NCI-H82 treated with DMSO at 0.1 percent for 48 hours (cell line): Measurements from ENCODE around the gene FAF1.

ENCODE experiments used
- DNase-seq: peaks from one replicate; lab custom pipeline; 2025; ENCODE audit not compliant: unreplicated experiment; lab: John Stamatoyannopoulos, UW

FAF1 gene

DNA sequence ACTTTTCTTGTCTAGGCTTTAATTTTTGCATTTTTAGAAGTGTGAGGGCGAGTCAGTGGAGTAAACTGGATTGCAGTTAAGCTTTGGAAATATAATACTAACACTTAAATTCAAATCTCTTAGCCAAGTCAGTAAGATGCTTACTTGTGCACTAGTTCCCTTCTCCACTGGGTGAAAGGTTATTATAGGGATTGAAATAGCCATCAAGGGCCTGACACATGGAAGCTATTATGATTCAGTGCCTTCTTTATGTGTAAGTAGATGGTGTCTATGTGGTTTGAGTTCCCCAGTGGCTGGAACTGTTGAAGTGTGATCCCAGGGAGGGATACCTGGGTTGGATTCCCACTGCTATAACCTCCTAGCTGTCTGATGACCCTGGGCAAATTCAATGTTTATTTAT lies 512.1 kb downstream of the FAF1 start:
- DNase-seq = no peak

DNA sequence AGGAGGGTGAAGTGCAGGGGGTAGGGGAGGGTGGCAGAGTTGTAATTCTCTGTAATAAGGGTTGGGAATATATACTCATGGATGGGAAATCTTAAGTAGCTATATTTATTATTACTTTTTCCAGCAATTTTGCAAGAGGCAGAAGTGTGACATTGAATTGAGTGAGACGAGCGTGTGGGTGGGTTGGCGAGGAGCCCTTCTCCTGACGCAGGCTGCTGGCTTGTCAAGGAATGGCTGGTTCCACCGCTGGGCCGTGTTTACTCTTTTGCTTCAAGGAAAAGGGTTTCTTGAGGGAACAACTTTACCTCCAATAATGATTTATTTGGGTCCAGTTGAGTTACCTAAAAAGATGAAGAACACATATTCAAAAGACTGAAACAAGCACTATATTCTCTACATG lies 518.9 kb downstream of the FAF1 start:
- DNase-seq = no peak

DNA sequence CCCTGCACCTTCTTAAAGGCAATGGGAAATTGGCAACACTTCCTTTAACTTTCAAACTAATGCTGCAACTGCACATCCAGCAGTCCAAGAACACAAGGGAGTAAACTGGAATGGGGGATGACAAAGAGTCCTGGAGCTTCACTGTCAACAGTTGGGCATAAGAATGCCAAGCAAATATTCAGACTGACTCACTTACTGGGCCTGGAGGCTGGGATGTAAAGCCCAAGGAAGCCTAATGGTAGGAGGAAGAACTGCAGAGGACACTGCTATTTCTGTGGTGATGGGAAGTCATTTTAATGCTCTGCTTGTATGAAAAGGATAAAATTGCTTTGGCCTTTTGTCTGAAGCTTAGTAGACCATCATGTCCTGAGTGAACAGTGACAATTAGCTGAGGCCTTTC lies 521.1 kb downstream of the FAF1 start:
- DNase-seq = no peak

DNA sequence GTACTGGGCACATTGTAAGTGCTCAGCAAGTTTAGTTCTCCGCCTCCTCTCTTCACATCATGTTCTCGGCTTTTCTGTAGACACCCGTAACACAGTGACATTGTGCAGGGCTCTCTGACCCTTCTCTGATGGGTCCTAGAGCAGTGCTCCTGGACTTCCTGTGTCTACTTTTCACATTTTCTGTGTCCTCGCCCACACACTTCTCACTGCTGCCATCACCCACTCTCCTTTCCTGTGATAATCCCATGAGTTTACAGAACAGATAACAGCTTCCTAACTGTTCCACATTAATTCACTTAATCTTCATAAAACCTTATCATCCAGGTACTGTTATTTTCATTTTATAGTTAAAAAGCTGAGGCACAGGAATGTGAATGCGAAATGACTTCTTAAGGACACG lies 523.6 kb downstream of the FAF1 start:
- no peak for DNase-seq

DNA sequence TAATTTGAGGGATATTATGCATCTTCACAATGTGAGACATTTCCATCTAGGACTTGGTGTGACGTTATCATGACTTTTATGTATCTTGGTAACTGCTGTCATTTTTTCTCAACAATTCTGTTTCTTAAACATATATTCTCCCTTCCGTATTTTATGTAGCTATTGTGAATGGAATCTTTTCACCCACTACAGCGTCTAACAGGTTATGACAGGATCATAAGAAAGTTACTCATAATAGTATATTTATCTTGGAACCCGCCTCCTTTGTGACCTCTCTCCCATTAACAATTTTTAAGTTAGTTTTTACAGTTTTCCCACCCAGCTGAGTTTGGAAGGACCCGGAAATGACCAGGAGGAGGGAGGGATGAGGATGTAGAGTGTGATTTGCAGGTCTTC lies 530.1 kb downstream of the FAF1 start:
- DNase-seq = no peak

DNA sequence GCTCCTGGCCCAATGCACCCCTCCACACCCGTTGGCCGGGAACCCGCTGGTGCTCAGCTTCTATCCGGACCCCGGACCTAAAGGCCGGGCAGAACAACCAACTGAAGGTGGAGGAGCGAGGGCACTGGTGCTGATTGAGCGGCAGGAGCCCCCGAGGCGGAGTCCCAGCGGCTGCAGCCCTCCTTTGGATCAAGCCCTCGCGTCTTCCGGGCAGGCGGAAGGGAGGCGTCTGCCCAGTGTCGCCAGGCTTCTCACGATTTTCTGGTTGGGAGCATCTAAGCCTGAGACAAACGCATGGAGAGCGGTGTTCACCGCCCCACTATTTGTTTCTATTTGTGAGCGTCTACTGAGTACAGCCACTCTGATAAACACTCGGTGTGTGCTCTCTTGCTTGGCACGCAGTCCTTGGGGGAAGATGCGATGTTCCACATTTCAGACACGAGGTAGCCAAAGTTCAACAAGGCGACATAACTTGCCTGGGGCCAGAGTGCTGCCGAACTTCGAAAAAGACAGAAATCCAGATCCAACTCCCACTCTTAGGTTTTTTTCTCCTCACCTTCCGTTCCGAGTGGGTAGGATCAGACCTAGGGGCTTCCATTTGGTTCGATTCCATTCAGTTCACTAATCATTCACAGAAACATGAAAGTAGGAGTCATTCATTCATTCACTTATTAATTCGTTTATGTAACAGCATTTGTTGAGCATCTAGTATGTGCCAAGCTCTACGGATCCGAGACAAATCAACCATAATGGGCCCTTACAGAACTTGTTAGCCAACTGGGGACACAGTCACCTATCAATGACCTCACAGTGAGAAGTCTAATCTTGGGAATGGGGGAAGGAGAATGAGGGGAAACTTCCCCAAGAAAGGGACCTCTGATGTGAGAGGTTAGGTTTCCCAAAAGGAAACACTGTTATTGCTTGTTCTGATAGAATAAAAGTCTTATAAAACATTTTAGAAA lies 532.0 kb downstream of the FAF1 start:
- no peak for DNase-seq

DNA sequence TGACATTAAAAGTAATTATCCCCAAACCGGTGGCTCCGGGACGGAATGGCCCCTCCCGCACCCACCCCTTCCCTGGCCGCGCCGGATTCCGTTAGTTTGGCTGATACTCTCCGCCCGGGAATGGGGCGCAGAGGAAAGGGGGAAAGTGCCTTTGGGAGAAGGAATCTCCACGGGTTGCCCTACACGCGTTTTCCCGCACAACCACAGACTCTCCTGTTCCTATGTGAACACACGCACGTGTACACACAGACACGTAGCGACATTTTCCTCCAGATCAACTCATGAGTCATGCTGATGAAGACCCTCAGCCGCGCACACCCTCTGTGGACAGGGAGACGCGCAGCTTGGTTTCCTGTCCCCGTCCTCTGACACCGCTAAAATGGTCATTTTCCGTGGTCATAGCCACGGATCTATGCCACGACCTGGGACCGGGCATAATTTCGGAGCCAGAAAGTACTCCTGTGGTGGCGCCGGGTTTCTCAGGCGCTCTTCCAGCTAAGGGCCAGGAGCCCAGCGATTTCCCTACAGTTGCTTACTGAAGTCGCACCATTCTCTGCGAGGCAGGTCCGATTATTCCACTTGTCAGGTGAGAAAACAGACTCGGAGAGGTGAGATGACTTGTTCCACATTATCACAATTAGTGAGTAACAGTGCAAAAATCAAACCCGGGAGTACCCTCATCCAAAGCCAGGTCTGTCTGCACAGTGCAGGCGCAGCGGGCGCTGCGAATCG lies 532.8 kb downstream of the FAF1 start:
- no peak for DNase-seq

DNA sequence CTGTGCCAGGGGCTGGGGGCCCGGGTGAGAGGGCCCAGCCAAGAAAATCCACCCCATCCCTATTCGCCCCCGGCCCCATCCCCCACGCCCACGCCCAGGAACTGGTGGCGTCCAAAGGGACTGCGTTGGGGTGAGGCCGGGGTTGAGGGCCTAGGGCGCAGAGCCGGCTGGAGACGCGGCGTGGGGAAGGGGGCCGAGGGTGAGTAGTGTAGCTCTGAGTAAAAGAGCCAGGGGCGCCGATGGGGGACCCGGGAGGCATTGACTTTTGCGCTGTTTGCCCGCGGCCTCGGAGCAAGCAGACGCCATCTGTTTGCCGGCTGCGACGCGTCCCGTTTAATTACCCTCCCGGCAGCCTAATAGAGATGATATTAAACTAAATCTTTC lies 533.4 kb downstream of the FAF1 start:
- no peak for DNase-seq

DNA sequence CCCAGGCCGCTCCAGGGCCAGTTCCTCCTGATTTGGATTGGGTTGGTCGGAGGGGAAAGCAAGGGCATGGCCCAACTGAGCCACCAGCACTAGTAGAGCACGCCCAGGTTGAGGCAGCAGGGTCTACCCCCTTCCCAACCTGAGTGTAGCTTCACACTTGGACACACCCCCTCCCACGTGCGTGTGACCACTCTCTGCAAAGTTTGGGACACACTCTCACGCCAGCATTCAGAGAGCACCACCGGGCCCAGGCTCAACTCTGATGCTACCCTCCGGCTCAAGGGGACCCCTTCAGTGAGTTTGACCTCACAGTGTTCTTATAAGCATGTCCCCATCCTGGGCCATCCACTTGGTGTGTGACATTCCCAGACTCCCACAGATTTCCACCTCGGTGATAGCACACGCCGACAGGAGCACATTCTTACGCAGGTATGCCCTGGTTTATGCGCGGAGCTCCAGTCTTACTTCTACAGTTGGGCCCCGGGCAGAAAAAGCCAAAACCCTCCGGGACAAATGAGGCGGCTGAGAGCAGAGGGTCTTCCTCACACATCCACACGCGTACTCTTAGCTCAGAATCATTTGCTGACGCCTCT lies 533.9 kb downstream of the FAF1 start:
- DNase-seq = no peak

DNA sequence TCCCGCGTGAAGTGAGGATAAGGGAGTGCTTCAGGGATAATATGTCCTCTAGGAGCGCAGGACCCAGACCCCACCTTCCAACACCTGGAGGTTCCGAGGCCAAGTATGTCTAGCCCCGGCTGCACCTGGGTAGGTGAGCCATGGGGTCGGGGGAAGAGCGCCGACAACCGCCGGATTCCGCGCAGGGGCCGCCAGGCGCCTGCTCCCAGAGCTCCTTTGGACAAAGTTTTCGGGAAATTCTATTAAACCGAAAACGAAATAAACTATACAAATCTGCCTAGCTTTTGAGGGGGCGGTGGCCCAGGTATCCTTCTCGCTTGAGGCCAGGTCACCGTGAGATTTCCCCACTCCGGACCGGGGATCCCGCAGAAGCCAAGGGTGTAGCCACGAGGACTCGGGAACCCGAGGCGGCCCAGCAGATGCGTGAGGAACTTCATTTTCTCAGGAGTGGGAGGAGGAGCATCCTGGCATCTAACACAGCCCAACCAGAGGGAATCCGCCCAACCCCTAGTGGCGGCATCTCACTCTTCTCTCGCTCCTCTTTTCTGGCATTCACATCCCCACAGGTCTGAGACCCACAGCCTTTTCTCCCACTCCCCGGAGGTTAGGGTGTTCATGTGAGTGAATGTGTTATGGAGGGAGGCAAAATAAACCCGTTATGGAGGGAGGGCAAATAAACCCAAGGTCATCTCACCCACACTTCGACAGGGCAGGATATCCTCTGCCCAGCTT lies 534.5 kb downstream of the FAF1 start:
- DNase-seq = no peak

DNA sequence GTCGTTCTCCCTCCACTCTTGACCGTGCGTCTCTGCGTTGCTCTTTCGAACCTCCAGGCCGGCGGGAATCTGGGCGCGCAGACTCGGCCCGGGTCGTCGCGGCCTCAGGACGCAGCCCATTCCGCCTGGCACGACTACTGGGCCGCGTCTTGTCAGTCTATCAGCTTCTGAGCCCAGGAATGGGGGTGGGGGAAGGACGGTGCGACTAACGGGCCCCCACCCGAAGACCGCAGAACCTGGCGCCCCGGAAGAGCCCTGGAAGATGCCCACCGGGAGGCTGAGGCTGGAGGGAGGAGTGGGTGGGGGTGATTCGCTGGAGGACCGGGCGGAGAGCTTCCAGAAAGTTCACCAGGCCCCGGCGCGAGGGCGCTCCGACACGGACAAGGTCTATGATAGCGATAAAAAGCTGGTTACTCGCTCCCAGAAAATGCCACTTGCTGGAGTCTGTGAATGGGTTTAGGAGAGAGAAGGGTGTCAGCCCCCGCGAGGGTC lies 535.1 kb downstream of the FAF1 start:
- DNase-seq = no peak

DNA sequence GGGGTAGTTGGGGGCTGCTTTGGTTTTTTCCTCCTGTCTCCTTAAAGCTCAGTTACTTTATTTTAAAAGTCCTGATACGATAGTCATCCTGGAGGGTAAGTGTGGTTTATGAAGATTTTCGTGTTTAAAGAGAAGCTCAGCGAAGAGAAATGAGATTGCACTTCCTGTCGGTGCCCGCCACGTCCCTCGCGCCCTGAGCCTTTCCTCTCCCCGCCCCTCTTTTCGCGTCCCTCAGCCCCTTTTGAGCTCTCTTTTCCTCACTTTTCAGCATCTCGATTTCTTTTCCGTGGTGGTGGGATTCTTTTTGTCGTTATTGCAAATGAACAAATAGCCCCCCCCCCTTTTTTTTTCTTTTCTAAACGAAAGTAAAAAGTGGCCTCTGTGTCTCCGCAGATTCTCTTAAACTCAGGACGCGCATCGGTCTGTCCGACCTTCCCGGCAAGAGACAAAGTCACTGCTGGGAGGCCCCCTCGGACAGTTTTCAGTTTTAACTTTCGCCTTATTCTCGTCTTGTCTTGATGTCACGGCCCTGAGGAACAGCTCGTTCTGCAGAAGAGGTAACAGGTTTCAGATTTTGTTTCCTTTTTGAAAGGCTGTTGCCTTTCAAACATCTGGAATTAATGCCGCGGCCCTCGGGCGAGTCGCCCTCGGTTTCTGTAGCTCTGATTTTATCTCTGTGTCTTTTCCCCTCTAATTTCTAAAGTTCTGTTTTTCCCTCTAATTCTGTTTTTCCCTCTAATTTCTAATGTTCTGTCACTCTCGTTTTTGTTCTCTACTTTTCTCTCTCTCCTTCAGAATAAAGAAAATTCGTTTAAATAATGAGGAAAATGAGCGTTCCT lies 535.8 kb downstream of the FAF1 start:
- DNase-seq = no peak

DNA sequence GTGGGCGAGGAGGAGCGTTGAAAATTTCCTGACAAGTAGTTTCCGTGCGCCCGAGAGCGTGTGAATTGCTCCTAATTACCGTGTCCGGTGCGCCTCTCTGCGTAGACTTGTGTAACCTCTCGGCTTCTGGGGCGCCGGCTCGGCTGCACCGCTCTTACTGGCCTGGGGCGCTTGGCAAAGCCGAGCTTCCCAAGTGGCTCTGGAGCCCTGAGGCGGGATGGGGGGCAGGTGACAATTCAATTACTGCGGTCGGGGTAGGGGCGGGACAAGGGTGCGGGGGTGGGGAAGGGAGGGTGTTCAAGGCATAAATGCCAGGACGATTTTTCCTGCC lies 536.4 kb downstream of the FAF1 start:
- DNase-seq = no peak

DNA sequence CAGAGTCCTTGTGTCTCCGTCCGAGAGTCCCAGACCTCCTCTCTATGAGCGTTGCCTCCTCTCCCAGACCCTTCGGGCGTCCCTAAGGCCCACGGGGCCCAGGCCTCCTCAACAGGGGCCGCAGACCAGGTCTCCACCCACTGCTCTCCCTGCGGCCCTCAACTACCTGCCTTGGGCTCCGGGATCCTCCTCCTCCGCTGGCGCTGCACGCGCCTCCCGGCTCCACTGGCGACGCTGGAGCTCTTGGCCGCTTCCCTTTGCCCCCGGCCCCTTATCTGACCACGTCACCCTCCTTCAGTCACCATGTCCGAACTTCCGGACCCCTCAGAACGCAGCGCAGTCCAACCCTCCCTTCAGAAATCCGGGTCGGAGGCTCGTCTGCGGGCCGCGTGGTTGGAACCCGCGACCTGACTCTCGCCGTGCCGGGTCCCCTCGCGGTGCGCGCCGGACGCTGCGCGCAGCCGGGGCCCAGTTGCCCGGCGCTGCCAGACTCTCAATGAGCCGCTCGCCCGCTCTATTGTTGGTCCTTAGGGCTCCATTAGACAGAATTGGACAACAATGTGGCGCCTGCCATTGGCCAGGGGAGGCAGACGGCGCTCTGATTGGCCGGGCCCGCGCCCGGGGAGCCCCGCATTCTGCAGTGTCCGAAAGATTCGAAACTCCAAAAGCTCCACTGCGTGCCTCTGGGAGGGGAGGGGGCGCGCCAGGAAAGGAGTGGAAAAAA lies 537.0 kb downstream of the FAF1 start, which contains the start of gene DMRTA2:
Gene DMRTA2, minus strand, starts transcription at position 498 of the 724 bp plus-strand sequence. CDS start 1,907 bp downstream, outside the sequence.
- no peak for DNase-seq

DNA sequence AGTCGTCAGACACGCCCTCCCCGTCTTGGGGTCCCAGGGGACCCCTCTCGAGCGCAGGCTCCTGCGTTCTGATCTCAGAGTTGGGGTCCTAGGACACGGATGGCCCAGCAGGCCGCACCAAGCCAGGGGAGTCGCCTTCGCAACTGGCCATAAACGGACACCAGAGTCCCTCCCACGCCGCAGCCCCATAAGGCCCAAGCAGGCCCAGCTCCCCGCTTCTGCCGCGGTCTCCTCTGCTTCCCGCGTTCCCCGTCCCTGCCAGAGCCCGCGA lies 537.5 kb downstream of the FAF1 start:
- DNase-seq = no peak

DNA sequence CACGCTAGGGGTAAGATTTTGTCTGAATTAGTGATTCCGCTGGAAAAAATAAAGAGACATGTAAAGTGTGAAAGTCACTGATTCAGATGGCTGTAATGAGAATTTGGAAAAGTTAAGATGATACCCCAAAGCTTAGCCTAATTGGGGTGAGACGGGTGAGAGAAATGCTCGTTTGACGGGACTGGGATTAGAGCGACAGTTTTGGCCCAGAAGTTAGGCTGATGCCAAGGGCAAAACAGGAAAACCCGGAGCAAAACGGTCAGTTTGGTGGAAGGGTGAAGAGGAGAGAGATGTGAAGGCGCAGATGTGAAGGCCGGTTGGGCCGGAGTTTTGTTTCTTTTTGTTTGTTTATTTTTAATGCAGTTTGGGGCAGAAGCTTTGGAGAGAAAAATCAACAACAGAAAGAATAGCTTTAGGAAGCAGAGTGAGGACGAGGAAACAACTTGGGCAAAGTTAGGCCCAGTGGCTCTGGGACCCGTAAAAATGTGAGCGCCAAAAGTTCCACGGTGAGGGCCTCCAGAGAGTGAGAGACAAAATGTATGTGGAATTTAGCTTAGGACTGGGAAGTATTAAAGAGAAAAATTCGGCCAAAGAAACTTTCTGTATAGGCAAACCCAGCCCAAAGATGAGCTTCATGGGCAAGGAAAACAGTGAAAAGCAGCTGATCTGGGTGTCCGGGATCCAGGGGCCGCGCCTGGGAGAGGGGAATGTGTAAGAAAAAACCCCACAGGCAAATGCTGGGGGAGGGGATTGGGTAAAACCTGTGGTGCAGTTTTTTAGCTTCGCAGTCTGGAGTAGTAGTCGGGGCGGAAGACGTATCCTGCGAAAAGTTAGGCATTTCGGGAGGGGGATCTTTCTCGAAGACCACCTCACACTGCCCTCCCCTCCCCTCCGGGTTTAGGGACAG lies 538.0 kb downstream of the FAF1 start:
- no peak for DNase-seq

DNA sequence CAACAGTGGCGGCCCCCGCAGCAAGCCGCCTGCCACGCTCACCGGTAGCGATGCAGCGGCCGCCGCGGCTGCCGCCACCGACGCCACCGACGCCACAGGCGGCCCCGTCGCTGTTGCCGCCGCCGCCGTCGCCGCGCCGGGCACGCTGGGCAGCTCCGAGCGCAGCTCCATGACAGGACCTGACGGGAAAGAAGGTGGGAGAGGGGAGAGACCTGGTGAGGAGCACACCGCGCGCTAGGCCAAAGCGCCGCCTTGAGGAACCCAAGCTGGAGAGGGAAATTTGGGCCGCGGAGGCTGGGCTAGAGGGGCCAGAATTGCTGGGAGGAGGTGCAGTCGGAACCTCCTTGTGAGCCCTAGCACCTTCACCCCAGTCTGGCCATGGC lies 538.7 kb downstream of the FAF1 start:
- DNase-seq = no peak

DNA sequence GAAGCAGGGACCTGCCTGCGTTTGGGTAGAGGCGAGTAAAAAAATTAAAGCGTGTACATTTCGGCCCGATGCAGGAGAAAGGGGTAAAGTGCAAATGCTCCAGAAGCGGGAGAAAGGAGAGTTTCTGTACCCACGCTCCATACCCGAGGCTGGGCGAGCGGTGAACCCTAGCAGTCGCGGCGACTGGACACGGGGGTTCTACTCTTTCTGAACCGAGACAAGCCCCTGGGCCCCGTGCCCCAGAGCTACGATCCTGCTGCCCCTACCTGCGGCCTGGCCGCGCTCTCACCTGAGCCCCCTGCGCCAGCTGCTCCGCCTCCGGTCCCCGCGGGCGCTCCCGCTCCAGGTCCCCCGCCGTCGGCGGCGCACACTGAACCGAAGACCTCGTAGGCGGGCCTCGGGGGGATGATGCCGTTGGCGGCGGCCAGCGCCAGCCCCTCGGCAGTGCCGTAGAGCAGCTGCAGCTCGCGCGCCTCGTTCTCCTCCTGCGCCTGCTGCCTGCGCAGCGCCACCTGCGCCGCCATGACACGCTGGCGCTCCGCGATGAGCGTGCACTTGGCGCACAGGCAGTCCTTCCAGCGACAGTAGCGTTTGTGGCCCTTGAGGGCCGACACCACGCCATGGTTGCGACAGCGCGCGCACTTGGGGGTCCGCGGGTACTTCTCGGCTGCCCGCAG lies 539.2 kb downstream of the FAF1 start:
- no peak for DNase-seq
